AG04450 (cell line): ENCODE results near the gene DOCK3. TPM values are rescaled to one million over a fixed set of nuclear protein-coding genes. Genes with fewer than 3 reads are reported as not detected.
A peak's percentile ranks its signal among the peaks of the same experiment; 100 is the strongest.
"Not testable (repeated sequence)": the region's sequence is repeated elsewhere in the genome, so short reads cannot be mapped to it uniquely, and the experiment has no call there.

Experiments used
- CTCF ChIA-PET: fragments of 300-600, 350-600 bp; formaldehyde crosslinking; extraction: SDS; loops from one replicate; lab custom pipeline; 2022; ENCODE audit warnings: antibody characterized with exemption, inconsistent platforms; lab: Charles Lee
- POLR2A ChIA-PET: fragments of 350-600 bp; formaldehyde crosslinking; extraction: SDS; loops from one replicate; lab custom pipeline; 2021; ENCODE audit warnings: antibody characterized with exemption, inconsistent platforms; lab: Yijun Ruan, JAX
- DNase-seq: peaks from one replicate; pipeline ENCODE4 v3.0.0-alpha.2; 2011; ENCODE audit warnings: low read depth, low spot score
- H3K27ac ChIP-seq: one replicate; pipeline ENCODE4 v1.5.1; 2012; ENCODE audit warnings: low read depth, low read length, control low read depth
- H3K27me3 ChIP-seq: one replicate; pipeline ENCODE4 v1.6.0; 2012; ENCODE audit warnings: low read length; ENCODE audit not compliant: control insufficient read depth, insufficient read depth
- H3K4me3 ChIP-seq: 2 replicates; pipeline ENCODE4 v1.5.1; 2011; ENCODE audit warnings: mild to moderate bottlenecking, low read depth, low read length, control low read depth
- H3K9me3 ChIP-seq: 2 replicates; pipeline ENCODE4 v1.5.1; 2012; ENCODE audit warnings: low read length; ENCODE audit not compliant: control insufficient read depth, insufficient read depth
- CTCF ChIP-seq: IDR thresholded peaks from 2 replicates; pipeline ENCODE4 v1.5.1; 2011; ENCODE audit warnings: low read depth, low read length, control low read depth, inconsistent platforms
- polyA plus RNA-seq: library from polyadenylated mRNA; depleted of rRNA; stranded (reverse); fragments of >200 nt; gene quantifications from 2 replicates; pipeline ENCODE4 v1.2.3, GENCODE V29; 2011

DOCK3 gene
- polyA plus RNA-seq, 1 experiment: 0.07 TPM

GRCh38 chr3:51386159-51386851 lies 711.6 kb downstream of the DOCK3 start:
- POLR2A ChIA-PET: interaction anchor here (1.1 to 1.8 kb wide), 5 partner anchors 9 to 817 kb away, joined by 4 to 9 read pairs (median 8); partner anchors contain the start of genes HEMK1 and RRP9
- Histone ChIP-seq H3K27ac (no peak overlapping the region), H3K4me3 (peak overlapping the region; percentile 84), H3K27me3 (no peaks in the 10 kb centered on the region), H3K9me3 (no peaks in the 10 kb centered on the region; the same call in 1 of the 2 replicates)
- CTCF ChIA-PET: interaction anchor here (1.4 to 6.7 kb wide), 4 partner anchors 46 to 770 kb away, joined by 5 to 39 read pairs (median 6); no protein-coding TSS in a partner anchor
- TF ChIP-seq CTCF: peak; percentile 10; the same call in 1 of the 2 replicates
- no peak for DNase-seq

- H3K4me3 ChIP-seq: peak overlapping the region; percentile 84
- CTCF ChIA-PET: interaction anchor here (1.4 to 6.7 kb wide), 3 partner anchors 46 to 771 kb away, joined by 5 to 39 read pairs (median 6); no protein-coding TSS in a partner anchor
- TF ChIP-seq CTCF: no peak
Observed at GRCh38 chr3:51386852-51387229, 712.1 kb downstream of the DOCK3 start.

GRCh38 chr3:51387281-51387680 lies 712.6 kb downstream of the DOCK3 start:
- peak overlapping the region; percentile 29 for H3K4me3 ChIP-seq
- H3K9me3 ChIP-seq, DNase-seq, H3K27ac ChIP-seq, H3K27me3 ChIP-seq: not testable (repeated sequence)
- ChIA-PET POLR2A (interaction anchor here (0.6 to 0.7 kb wide), 2 partner anchors 794 to 902 kb away, joined by 3 read pairs; no protein-coding TSS in a partner anchor), CTCF (interaction anchor here (1.2 to 6.7 kb wide), 3 partner anchors 9 to 771 kb away, joined by 4 to 55 read pairs (median 39); no protein-coding TSS in a partner anchor)

More at GRCh38 chr3:51386852-51387229, 712.1 kb downstream of the DOCK3 start:
- no peak for DNase-seq
- Histone ChIP-seq H3K27me3 (no peaks in the 10 kb centered on the region), H3K27ac (no peak overlapping the region), H3K9me3 (no peaks in the 10 kb centered on the region; the same call in 1 of the 2 replicates)
- POLR2A ChIA-PET: no interaction called here

GRCh38 chr3:51388286-51389029 lies 713.7 kb downstream of the DOCK3 start:
- peaks cover 14% of the 10 kb centered on the region for H3K9me3 ChIP-seq
- ChIA-PET POLR2A (no interaction called here), CTCF (interaction anchor here (0.5 to 6.7 kb wide), 32 partner anchors 8 to 1036 kb away, joined by 3 to 55 read pairs (median 6); partner anchors contain the start of gene DCAF1)
- TF ChIP-seq CTCF: peak; percentile 37
- H3K27ac ChIP-seq: no peak overlapping the region
- H3K27me3 ChIP-seq: no peaks in the 10 kb centered on the region
- no peak for DNase-seq
- no peak overlapping the region for H3K4me3 ChIP-seq

- ChIA-PET POLR2A (no interaction called here), CTCF (interaction anchor here (0.5 to 6.7 kb wide), 43 partner anchors 8 to 1956 kb away, joined by 3 to 55 read pairs (median 5); partner anchors contain the start of genes CISH and DCAF1)
- H3K27me3 ChIP-seq: no peaks in the 10 kb centered on the region
- peaks cover 17% of the 10 kb centered on the region for H3K9me3 ChIP-seq
- TF ChIP-seq CTCF: peak; percentile 76
- H3K4me3 ChIP-seq: no peak overlapping the region
- no peak for DNase-seq
- H3K27ac ChIP-seq: peak overlapping the region; percentile 11
Observed at GRCh38 chr3:51389423-51390183, 714.9 kb downstream of the DOCK3 start.
